GM12878 (cell line): ENCODE measurements around the gene ALKBH2. TPM values are rescaled to one million over a fixed set of nuclear protein-coding genes. Genes with fewer than 3 reads are reported as not detected.

Source experiments
- ATAC-seq: fragments of 200-7000 bp; cut with Tn5 transposase; 3 replicates; pipeline ENCODE4 v1.9.1; 2020; ENCODE audit warnings: mild to moderate bottlenecking, moderate library complexity
- BruUV-seq: library from RNA; stranded (reverse); fragments of 400-500 nt; replicated peaks from 2 replicates; lab custom pipeline; 2021; lab: Mats Ljungman, UMichigan
- CTCF ChIA-PET: fragments of 300-600 bp; sonication (Branson Sonifier 250); formaldehyde crosslinking; extraction: SDS; loops from one replicate; lab custom pipeline; 2021; ENCODE audit warnings: inconsistent platforms; lab: Yijun Ruan, JAX
- POLR2A ChIA-PET: fragments of 350-600 bp; formaldehyde crosslinking; extraction: SDS; loops from one replicate; lab custom pipeline; 2021; ENCODE audit warnings: inconsistent platforms; lab: Charles Lee
- RAD21 ChIA-PET: fragments of 300-600 bp; sonication (Branson Sonifier 250); formaldehyde crosslinking; loops from one replicate; lab custom pipeline; 2023; ENCODE audit warnings: antibody characterized with exemption; ENCODE audit not compliant: unreplicated experiment; lab: Charles Lee
- SMC1A ChIA-PET: fragments of 300-600 bp; sonication (Branson Sonifier 250); formaldehyde crosslinking; loops from one replicate; lab custom pipeline; 2023; ENCODE audit not compliant: unreplicated experiment, uncharacterized antibody; lab: Charles Lee
- DNase-seq: peaks from one replicate; pipeline ENCODE4 v3.0.0-alpha.2; 2011; ENCODE audit warnings: low read depth, low spot score
- FAIRE-seq: peaks from 3 replicates; lab custom pipeline; 2011; peaks lifted over from hg19 to GRCh38; lab: Jason Lieb, UNC
- H2AFZ ChIP-seq: 2 replicates; pipeline ENCODE4 v1.6.0; 2011; ENCODE audit warnings: low read depth, low read length, control low read depth; ENCODE audit not compliant: control insufficient read depth
- H3K27ac ChIP-seq: 2 replicates; pipeline ENCODE4 v1.5.1; 2011; ENCODE audit warnings: control low read depth; ENCODE audit not compliant: control insufficient read depth, insufficient read depth
- H3K27me3 ChIP-seq, 2 experiments: replicated peaks in 1 of 2; 2 replicates each; pipeline versions ENCODE4 v1.6.0 to v1.6.1; 2011; ENCODE audit warnings: low read length in 1 of 2; ENCODE audit not compliant: control insufficient read depth in 2 of 2, insufficient read depth in 2 of 2
- H3K36me3 ChIP-seq, 2 experiments: 2 replicates each; pipeline ENCODE4 v1.5.1; 2011; ENCODE audit warnings: low read length in 1 of 2; ENCODE audit not compliant: control insufficient read depth in 2 of 2, insufficient read depth in 2 of 2
- H3K4me1 ChIP-seq: 2 replicates; pipeline ENCODE4 v1.6.1; 2011; ENCODE audit warnings: mild to moderate bottlenecking, low read length, moderate library complexity, mixed read lengths; ENCODE audit not compliant: control insufficient read depth, insufficient read depth
- H3K4me2 ChIP-seq: 2 replicates; pipeline ENCODE4 v1.6.0; 2011; ENCODE audit warnings: control low read depth; ENCODE audit not compliant: control insufficient read depth, insufficient read depth
- H3K4me3 ChIP-seq: fragments of 200-600 bp; sonication (generic); 2 replicates; pipeline ENCODE4 v1.5.1; 2016
- H3K79me2 ChIP-seq: 2 replicates; pipeline ENCODE4 v1.6.0; 2011; ENCODE audit warnings: low read length; ENCODE audit not compliant: control insufficient read depth, insufficient read depth
- H3K9ac ChIP-seq: 2 replicates; pipeline ENCODE4 v1.8.0; 2011; ENCODE audit warnings: low read length, control low read depth, mixed read lengths; ENCODE audit not compliant: control insufficient read depth, insufficient read depth
- H3K9me3 ChIP-seq: replicated peaks from 3 replicates; pipeline ENCODE4 v1.5.1; 2011; ENCODE audit warnings: mild to moderate bottlenecking, low read length; ENCODE audit not compliant: control insufficient read depth, insufficient read depth
- H4K20me1 ChIP-seq: 2 replicates; pipeline ENCODE4 v1.6.0; 2011; ENCODE audit not compliant: control insufficient read depth, insufficient read depth
- CEBPZ ChIP-seq: fragments of 150-350 bp; IDR thresholded peaks from 2 replicates; pipeline ENCODE4 v1.6.1; 2016; ENCODE audit warnings: low read depth, low read length
- MXI1 ChIP-seq: fragments of 150-350 bp; IDR thresholded peaks from 2 replicates; pipeline ENCODE4 v1.6.1; 2011; ENCODE audit warnings: low read depth, mild to moderate bottlenecking, inconsistent platforms, low read length, improper control_type of control experiment
- NR2C2 ChIP-seq: IDR thresholded peaks from 2 replicates; pipeline ENCODE4 v1.6.1; 2011; ENCODE audit warnings: borderline replicate concordance, low read depth; ENCODE audit not compliant: control insufficient read depth, insufficient read length
- SMARCA5 ChIP-seq: fragments of 450-650 bp; IDR thresholded peaks from 2 replicates; pipeline ENCODE4 v1.6.1; 2017; ENCODE audit warnings: mild to moderate bottlenecking
- SREBF1 ChIP-seq: IDR thresholded peaks from 2 replicates; pipeline ENCODE4 v1.6.1; 2012; ENCODE audit warnings: mild to moderate bottlenecking, low read length
- WGBS: methylation state at CpG from one replicate; pipeline ENCODE4 v1.1.6; 2016; ENCODE audit warnings: low lambda C conversion rate; ENCODE audit not compliant: insufficient replicate concordance, insufficient coverage; ENCODE audit errors: missing lambda C conversion rate; 5-methylcytosine and 5-hydroxymethylcytosine counted together
- in situ Hi-C: fragments of 300-500 bp; cut with MboI; formaldehyde crosslinking; loops from 9 replicates; pipeline ENCODE4 v1.14.3; 2018; ENCODE audit warnings: mixed read lengths
- intact Hi-C: fragments of 100-400 bp; cut with micrococcal nuclease; formaldehyde crosslinking; loops from one replicate; pipeline ENCODE4 v1.14.2; 2022; ENCODE audit not compliant: unreplicated experiment
- polyA plus RNA-seq, 11 experiments: library from polyadenylated mRNA; depleted of rRNA in 4 of 11; unstranded in 6 of 11; stranded (reverse) in 5 of 11; fragments of >200 nt; fragmentation: Nextera tagmentation in 4 of 11; fragmentation: Illumina TruSeq in 1 of 11; extraction: Ambion mirVana in 4 of 11; extraction: Trizol in 1 of 11; gene quantifications; 1 replicate in 1 of 11; 2 replicates in 10 of 11; pipeline versions ENCODE4 v1.2.1 to v1.2.3, GENCODE V29; 2011 to 2016; ENCODE audit warnings: inconsistent platforms in 2 of 11, missing spikeins in 2 of 11, low read depth in 1 of 11
- total RNA-seq, 4 experiments: library from RNA; depleted of rRNA in 3 of 4; stranded (reverse); fragments of >200 nt in 3 of 4; fragmentation: Illumina TruSeq in 1 of 4; extraction: Trizol in 1 of 4; gene quantifications; 2 replicates each; pipeline versions ENCODE4 v1.2.1 to v1.2.3, GENCODE V29; 2013 to 2021

Gene ALKBH2
- total and polyA plus RNA-seq, 10 of the 15 experiments (the other 5 are each of a cell fraction or from before 2014, with no cell fraction given) = 5.6 to 40.3 (median 31.2) TPM

GRCh38 chr12:109139360-109139759 lies 46.1 kb upstream of the ALKBH2 start:
- TF ChIP-seq NR2C2 (no peak), SMARCA5 (no peak), SREBF1 (no peak), CEBPZ (no peak), MXI1 (no peak)
- ChIA-PET RAD21 (no interaction called here), CTCF (interaction anchor here (0.9 to 1.5 kb wide), 2 partner anchors 10 to 27 kb away, joined by 3 to 5 read pairs; no protein-coding TSS in a partner anchor), POLR2A (no interaction called here), SMC1A (no interaction called here)
- Histone ChIP-seq H4K20me1 (no peaks in the 10 kb centered on the region), H3K9me3 (no peaks in the 10 kb centered on the region), H3K4me2 (no peak overlapping the region), H3K79me2 (no peaks in the 10 kb centered on the region), H3K27ac (no peak overlapping the region), H3K9ac (no peak overlapping the region), H3K27me3 (no peaks in the 10 kb centered on the region), H2AFZ (no peak overlapping the region), H3K36me3 (no peaks in the 10 kb centered on the region), H3K4me1 (no peaks in the 10 kb centered on the region), H3K4me3 (no peak overlapping the region)
- DNase-seq (no peak), ATAC-seq (no peak), FAIRE-seq (no peak)
- intact Hi-C loops (loop anchor here (10.0 kb wide), 1 partner anchor 245 kb away; no protein-coding TSS in a partner anchor), in situ Hi-C loops (no loop called here)
- 44% methylated on average over 9 of the region's 9 CpGs for WGBS
- no TSS peak for BruUV-seq
